NOMO-1 treated with DMSO at 0.1 percent for 48 hours (cell line): ENCODE measurements around the gene GNG14.
A peak's percentile ranks its signal among the peaks of the same experiment; 100 is the strongest.
"Not testable (repeated sequence)": the region's sequence is repeated elsewhere in the genome, so short reads cannot be mapped to it uniquely, and the experiment has no call there.

Experiments
- DNase-seq: peaks from one replicate; lab custom pipeline; 2025; ENCODE audit not compliant: unreplicated experiment; lab: John Stamatoyannopoulos, UW

Gene GNG14

GRCh38 chr19:12723381-12723640, 35.5 kb downstream of the GNG14 start:
- peak; percentile 27 for DNase-seq

- DNase-seq: peak; percentile 56
Observed at GRCh38 chr19:12723641-12724426, 36.0 kb downstream of the GNG14 start, which contains the start of gene TNPO2. Gene TNPO2 (minus strand): TSS chr19:12723932. CDS start chr19:12720977, 2,955 bp downstream.

GRCh38 chr19:12725612-12726011, 37.8 kb downstream of the GNG14 start:
- DNase-seq: not testable (repeated sequence)

GRCh38 chr19:12726988-12727316, 39.2 kb downstream of the GNG14 start:
- DNase-seq: no peak

GRCh38 chr19:12727745-12728433, 40.1 kb downstream of the GNG14 start:
- DNase-seq: no peak

GRCh38 chr19:12730064-12730463, 42.3 kb downstream of the GNG14 start:
- DNase-seq: no peak

GRCh38 chr19:12731337-12731736, 43.5 kb downstream of the GNG14 start:
- no peak for DNase-seq

- DNase-seq: peak; percentile 56
Observed at GRCh38 chr19:12733369-12734214, 45.8 kb downstream of the GNG14 start.

GRCh38 chr19:12736995-12737834, 49.4 kb downstream of the GNG14 start, which contains the start of gene GET3:
Gene GET3 (plus strand): TSS chr19:12737497. CDS start chr19:12737506, 9 bp downstream.
- peak; percentile 97 for DNase-seq

- DNase-seq: no peak
Observed at GRCh38 chr19:12737835-12738351, 50.1 kb downstream of the GNG14 start.
